ENCODE results near the gene SH2D4B. TPM values are rescaled to one million over a fixed set of nuclear protein-coding genes. Genes with fewer than 3 reads are reported as not detected.

SH2D4B gene
- total RNA-seq, 2 experiments from 2014 or later: 0.03 TPM; not detected in 1

DNA sequence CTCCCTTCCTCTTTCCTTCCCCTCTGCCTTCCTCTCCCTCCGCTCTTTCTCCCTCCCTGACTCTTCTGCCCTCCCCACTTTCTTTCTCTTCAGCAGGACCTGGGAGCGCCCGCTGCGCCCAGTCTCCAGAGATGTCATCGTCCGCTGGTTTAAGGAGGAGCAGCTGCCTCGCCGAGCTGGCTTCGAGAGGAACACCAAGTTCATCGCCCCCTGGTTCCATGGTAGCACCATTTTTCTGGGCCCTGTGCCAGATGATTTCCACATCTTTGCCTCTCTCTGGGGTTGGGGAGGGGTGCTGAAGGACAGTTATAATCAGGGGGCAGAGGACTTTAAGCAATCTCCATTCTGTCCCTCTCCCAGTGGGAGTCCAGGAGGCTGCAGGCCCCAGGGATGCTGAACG is 71.6 kb downstream of the SH2D4B start:
- no peaks in the 10 kb centered on the region for H3K9me2 ChIP-seq (ENCODE audit: insufficient read depth, low read length)
- H4K20me1 ChIP-seq (ENCODE audit: insufficient read depth, low read length): no peaks in the 10 kb centered on the region
- BruUV-seq (replicated peaks): no TSS peak
- H3K4me2 ChIP-seq (ENCODE audit: low read length): no peak overlapping the region
- DNase-seq (ENCODE audit: low spot score): no peak
- H3K9me3 ChIP-seq (ENCODE audit: low read length): no peaks in the 10 kb centered on the region
- intact Hi-C loops (cut with micrococcal nuclease; ENCODE audit: unreplicated experiment): no loop called here
- H3K4me1 ChIP-seq (ENCODE audit: insufficient read depth, low read length, poor library complexity, severe bottlenecking): no peaks in the 10 kb centered on the region
- no peaks in the 10 kb centered on the region for H3K36me3 ChIP-seq (ENCODE audit: insufficient read depth, low read length)
- ChIA-PET CTCF (ENCODE audit: unreplicated experiment) (no interaction called here), POLR2A (interaction anchor here (0.6 to 0.8 kb wide), 2 partner anchors 236 to 291 kb away, joined by 3 read pairs; no protein-coding TSS in a partner anchor)
- no peak for TF ChIP-seq EZH2phosphoT487 (IDR thresholded peaks at IDR 0.05; ENCODE audit: borderline replicate concordance, low read depth, low read length)
- TF ChIP-seq, protein P1, sequence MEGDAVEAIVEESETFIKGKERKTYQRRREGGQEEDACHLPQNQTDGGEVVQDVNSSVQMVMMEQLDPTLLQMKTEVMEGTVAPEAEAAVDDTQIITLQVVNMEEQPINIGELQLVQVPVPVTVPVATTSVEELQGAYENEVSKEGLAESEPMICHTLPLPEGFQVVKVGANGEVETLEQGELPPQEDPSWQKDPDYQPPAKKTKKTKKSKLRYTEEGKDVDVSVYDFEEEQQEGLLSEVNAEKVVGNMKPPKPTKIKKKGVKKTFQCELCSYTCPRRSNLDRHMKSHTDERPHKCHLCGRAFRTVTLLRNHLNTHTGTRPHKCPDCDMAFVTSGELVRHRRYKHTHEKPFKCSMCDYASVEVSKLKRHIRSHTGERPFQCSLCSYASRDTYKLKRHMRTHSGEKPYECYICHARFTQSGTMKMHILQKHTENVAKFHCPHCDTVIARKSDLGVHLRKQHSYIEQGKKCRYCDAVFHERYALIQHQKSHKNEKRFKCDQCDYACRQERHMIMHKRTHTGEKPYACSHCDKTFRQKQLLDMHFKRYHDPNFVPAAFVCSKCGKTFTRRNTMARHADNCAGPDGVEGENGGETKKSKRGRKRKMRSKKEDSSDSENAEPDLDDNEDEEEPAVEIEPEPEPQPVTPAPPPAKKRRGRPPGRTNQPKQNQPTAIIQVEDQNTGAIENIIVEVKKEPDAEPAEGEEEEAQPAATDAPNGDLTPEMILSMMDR (conservative IDR thresholded peaks at IDR 0.05; ENCODE audit: low read length): no peak
- no peaks in the 10 kb centered on the region for H3K79me2 ChIP-seq (ENCODE audit: insufficient read depth, low read depth, low read length)
- H3K4me3 ChIP-seq (ENCODE audit: low read depth, low read length, poor library complexity, severe bottlenecking): no peak overlapping the region
- no peak overlapping the region for H2AFZ ChIP-seq (ENCODE audit: low read length)
- no peak overlapping the region for H3K27ac ChIP-seq (ENCODE audit: low read depth, low read length, poor library complexity, severe bottlenecking)

DNA sequence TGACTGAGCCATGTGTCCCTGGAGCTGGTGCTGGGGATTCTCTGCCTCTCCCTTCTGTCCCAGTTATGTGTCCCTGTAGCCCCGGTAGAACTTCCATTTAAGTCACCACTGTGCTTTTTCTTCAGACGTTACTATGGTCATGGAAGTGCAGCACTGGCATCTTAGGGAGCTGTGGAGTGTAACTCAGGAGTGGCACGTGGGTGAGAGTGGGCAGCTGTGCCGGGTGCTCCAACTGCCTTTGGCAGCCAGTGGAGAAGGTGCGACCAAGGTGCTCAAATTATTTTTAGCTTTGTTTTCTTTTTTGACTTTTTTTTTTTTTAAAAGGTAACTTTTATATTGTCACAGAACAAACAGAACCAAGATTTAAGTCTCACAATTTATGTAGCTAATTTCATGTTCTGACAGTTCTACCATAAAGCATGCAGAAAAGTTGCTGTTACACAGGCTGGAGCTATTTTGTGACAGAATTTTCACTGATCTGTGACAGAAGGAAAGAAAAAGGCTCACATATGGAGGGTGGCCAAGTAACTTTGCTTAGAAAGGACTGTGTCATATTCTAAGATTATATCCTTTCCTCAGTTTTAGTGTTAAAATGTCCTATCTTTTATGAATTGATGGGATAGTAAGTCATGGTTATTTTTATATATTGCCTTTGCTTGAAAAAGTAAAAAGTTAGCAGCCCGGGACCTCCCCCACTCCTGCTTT is 73.9 kb downstream of the SH2D4B start:
- ChIA-PET CTCF (ENCODE audit: unreplicated experiment) (no interaction called here), POLR2A (no interaction called here)
- Histone ChIP-seq H3K9me2 (ENCODE audit: insufficient read depth, low read length) (no peaks in the 10 kb centered on the region), H3K9me3 (ENCODE audit: low read length) (no peaks in the 10 kb centered on the region), H3K4me2 (ENCODE audit: low read length) (no peak overlapping the region), H3K4me1 (ENCODE audit: insufficient read depth, low read length, poor library complexity, severe bottlenecking) (no peaks in the 10 kb centered on the region), H3K36me3 (ENCODE audit: insufficient read depth, low read length) (no peaks in the 10 kb centered on the region), H3K27ac (ENCODE audit: low read depth, low read length, poor library complexity, severe bottlenecking) (no peak overlapping the region), H2AFZ (ENCODE audit: low read length) (no peak overlapping the region), H3K79me2 (ENCODE audit: insufficient read depth, low read depth, low read length) (no peaks in the 10 kb centered on the region), H3K4me3 (ENCODE audit: low read depth, low read length, poor library complexity, severe bottlenecking) (no peak overlapping the region), H4K20me1 (ENCODE audit: insufficient read depth, low read length) (no peaks in the 10 kb centered on the region)
- no TSS peak for BruUV-seq (replicated peaks)
- intact Hi-C loops (cut with micrococcal nuclease; ENCODE audit: unreplicated experiment): no loop called here
- no peak for TF ChIP-seq EZH2phosphoT487 (IDR thresholded peaks at IDR 0.05; ENCODE audit: borderline replicate concordance, low read depth, low read length)
- TF ChIP-seq, protein P1 (conservative IDR thresholded peaks at IDR 0.05; ENCODE audit: low read length): no peak
- no peak for DNase-seq (ENCODE audit: low spot score)

DNA sequence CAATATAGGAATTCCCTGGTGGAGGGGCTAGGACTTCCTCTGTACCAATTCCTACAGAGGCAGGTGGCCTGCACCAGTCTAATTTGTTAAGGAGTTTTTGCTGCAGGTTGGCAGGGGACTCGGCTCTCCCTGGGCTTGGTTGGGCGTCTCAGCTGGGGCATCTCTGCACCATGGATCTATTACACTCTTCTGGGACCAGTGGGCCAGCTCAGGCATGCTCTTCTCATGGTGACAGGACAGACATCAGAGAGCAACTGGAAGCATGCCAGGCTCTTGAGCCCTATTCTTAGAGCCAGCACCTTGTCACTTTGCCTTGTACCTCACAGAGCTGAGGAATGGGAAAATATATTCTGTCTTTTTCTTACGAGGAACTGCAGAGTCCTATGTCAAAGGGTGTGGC is 74.6 kb downstream of the SH2D4B start:
- no peak for DNase-seq (ENCODE audit: low spot score)
- no TSS peak for BruUV-seq (replicated peaks)
- Histone ChIP-seq H3K27ac (ENCODE audit: low read depth, low read length, poor library complexity, severe bottlenecking) (no peak overlapping the region), H3K36me3 (ENCODE audit: insufficient read depth, low read length) (no peaks in the 10 kb centered on the region), H3K4me3 (ENCODE audit: low read depth, low read length, poor library complexity, severe bottlenecking) (no peak overlapping the region), H3K9me3 (ENCODE audit: low read length) (no peaks in the 10 kb centered on the region), H2AFZ (ENCODE audit: low read length) (no peak overlapping the region), H3K4me2 (ENCODE audit: low read length) (no peak overlapping the region), H4K20me1 (ENCODE audit: insufficient read depth, low read length) (no peaks in the 10 kb centered on the region), H3K9me2 (ENCODE audit: insufficient read depth, low read length) (no peaks in the 10 kb centered on the region), H3K79me2 (ENCODE audit: insufficient read depth, low read depth, low read length) (no peaks in the 10 kb centered on the region), H3K4me1 (ENCODE audit: insufficient read depth, low read length, poor library complexity, severe bottlenecking) (no peaks in the 10 kb centered on the region)
- ChIA-PET CTCF (ENCODE audit: unreplicated experiment) (no interaction called here), POLR2A (no interaction called here)
- TF ChIP-seq, protein P1 (conservative IDR thresholded peaks at IDR 0.05; ENCODE audit: low read length): no peak
- TF ChIP-seq EZH2phosphoT487 (IDR thresholded peaks at IDR 0.05; ENCODE audit: borderline replicate concordance, low read depth, low read length): no peak
- intact Hi-C loops (cut with micrococcal nuclease; ENCODE audit: unreplicated experiment): no loop called here

All from OCI-LY7 (cell line).